ENCODE measurements around the gene TSPO.
"Not testable (repeated sequence)": the region's sequence is repeated elsewhere in the genome, so short reads cannot be mapped to it uniquely, and the experiment has no call there.

DNA sequence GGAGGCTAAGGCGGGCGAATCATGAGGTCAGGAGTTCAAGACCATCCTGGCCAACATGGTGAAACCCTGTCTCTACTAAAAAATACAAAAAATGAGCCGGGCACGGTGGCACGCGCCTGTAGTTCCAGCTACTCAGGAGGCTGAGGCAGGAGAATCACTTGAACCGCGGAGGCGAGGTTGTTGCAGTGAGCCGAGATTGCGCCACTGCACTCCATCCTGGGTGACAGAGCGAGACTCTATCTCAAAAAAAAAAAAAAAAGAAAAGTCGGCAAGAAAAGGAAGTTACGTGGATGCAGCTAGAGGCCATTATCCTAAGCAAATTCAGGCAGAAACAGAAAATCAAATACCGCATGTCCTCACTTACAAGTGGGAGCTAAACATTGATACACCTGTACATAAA is 5.0 kb upstream of the TSPO start:
- TF ChIP-seq, protein P1, sequence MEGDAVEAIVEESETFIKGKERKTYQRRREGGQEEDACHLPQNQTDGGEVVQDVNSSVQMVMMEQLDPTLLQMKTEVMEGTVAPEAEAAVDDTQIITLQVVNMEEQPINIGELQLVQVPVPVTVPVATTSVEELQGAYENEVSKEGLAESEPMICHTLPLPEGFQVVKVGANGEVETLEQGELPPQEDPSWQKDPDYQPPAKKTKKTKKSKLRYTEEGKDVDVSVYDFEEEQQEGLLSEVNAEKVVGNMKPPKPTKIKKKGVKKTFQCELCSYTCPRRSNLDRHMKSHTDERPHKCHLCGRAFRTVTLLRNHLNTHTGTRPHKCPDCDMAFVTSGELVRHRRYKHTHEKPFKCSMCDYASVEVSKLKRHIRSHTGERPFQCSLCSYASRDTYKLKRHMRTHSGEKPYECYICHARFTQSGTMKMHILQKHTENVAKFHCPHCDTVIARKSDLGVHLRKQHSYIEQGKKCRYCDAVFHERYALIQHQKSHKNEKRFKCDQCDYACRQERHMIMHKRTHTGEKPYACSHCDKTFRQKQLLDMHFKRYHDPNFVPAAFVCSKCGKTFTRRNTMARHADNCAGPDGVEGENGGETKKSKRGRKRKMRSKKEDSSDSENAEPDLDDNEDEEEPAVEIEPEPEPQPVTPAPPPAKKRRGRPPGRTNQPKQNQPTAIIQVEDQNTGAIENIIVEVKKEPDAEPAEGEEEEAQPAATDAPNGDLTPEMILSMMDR (IDR thresholded peaks at IDR 0.05), result not testable (repeated sequence)
- not testable (repeated sequence) for TF ChIP-seq POLR2A (IDR thresholded peaks at IDR 0.05)

Measured in heart left ventricle (tissue), 13 donors.